ACC112 (cell line): ENCODE results near the gene SPRR1A.

Source experiments
- H2AFZ ChIP-seq: fragments of 200-600 bp; sonication (generic); one replicate; pipeline ENCODE4 v1.6.0; 2017; ENCODE audit warnings: antibody characterized with exemption, low read length; ENCODE audit not compliant: unreplicated experiment
- H3K27ac ChIP-seq: fragments of 200-600 bp; sonication (generic); 2 replicates; pipeline ENCODE4 v1.5.1; 2014; ENCODE audit warnings: low read depth, mild to moderate bottlenecking, antibody characterized with exemption, low read length, moderate library complexity
- H3K27me3 ChIP-seq: fragments of 200-600 bp; sonication (generic); 2 replicates; pipeline ENCODE4 v1.6.1; 2014; ENCODE audit warnings: mild to moderate bottlenecking, antibody characterized with exemption, low read length, moderate library complexity, mixed read lengths; ENCODE audit not compliant: insufficient read depth
- H3K36me3 ChIP-seq: fragments of 200-600 bp; sonication (generic); 2 replicates; pipeline ENCODE4 v1.6.1; 2016; ENCODE audit warnings: mild to moderate bottlenecking, antibody characterized with exemption, low read length, moderate library complexity, mixed read lengths; ENCODE audit not compliant: insufficient read depth
- H3K4me1 ChIP-seq: fragments of 200-600 bp; sonication (generic); one replicate; pipeline ENCODE4 v1.6.1; 2016; ENCODE audit warnings: low read length, mixed read lengths; ENCODE audit not compliant: insufficient read depth, unreplicated experiment, control insufficient read depth
- H3K4me3 ChIP-seq: fragments of 200-600 bp; sonication (generic); 2 replicates; pipeline ENCODE4 v1.5.1; 2014; ENCODE audit warnings: mild to moderate bottlenecking, low read depth, low read length
- H3K79me2 ChIP-seq: fragments of 200-600 bp; sonication (generic); one replicate; pipeline ENCODE4 v1.6.0; 2016; ENCODE audit warnings: low read length; ENCODE audit not compliant: control insufficient read depth, unreplicated experiment, insufficient read depth

Gene SPRR1A

GRCh38 chr1:152959801-152960451 is 24.0 kb upstream of the SPRR1A start:
- Histone ChIP-seq H3K27me3 (no peaks in the 10 kb centered on the region), H3K27ac (no peak overlapping the region), H3K79me2 (no peaks in the 10 kb centered on the region), H3K4me1 (no peaks in the 10 kb centered on the region), H3K36me3 (no peaks in the 10 kb centered on the region), H2AFZ (no peak overlapping the region), H3K4me3 (no peak overlapping the region)

GRCh38 chr1:152960452-152961044 is 23.3 kb upstream of the SPRR1A start:
- Histone ChIP-seq H3K4me1 (no peaks in the 10 kb centered on the region), H3K27me3 (no peaks in the 10 kb centered on the region), H3K79me2 (no peaks in the 10 kb centered on the region), H3K36me3 (no peaks in the 10 kb centered on the region), H2AFZ (no peak overlapping the region), H3K4me3 (no peak overlapping the region), H3K27ac (no peak overlapping the region)

DNA sequence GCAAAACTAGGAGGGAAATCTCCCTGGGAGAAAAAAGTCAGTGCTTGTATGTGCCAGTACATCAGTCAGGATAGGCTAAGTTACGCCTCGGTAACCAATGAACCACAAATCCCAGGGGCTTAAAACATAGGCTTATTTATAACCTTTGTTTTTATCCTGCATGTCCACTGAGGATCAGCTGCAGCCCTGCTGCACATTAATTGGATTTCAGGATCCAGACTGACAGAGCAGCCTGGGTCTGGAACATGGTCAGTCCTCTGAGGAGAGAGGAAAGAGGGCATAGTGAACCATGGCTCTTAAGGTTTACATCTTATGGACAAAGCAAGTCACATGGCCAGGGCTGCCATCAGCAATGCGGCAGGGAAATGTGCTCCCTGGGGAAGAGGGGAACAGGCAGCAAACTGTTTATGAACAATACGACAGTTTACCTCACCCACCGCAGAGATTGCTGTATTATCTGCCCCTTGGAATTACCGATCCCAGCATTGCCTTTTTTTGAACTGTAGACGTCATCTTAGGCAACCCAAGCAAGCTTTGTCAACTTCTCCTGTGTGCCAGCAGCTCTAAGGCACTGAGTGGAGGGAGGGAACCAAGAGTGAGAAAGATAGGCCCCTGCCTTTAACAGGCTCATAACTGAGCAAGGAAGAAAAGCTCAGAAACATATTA is 22.5 kb upstream of the SPRR1A start:
- no peaks in the 10 kb centered on the region for H3K4me1 ChIP-seq
- no peaks in the 10 kb centered on the region for H3K27me3 ChIP-seq
- no peak overlapping the region for H3K4me3 ChIP-seq
- H2AFZ ChIP-seq: no peak overlapping the region
- H3K36me3 ChIP-seq: no peaks in the 10 kb centered on the region
- no peak overlapping the region for H3K27ac ChIP-seq
- H3K79me2 ChIP-seq: no peaks in the 10 kb centered on the region

DNA sequence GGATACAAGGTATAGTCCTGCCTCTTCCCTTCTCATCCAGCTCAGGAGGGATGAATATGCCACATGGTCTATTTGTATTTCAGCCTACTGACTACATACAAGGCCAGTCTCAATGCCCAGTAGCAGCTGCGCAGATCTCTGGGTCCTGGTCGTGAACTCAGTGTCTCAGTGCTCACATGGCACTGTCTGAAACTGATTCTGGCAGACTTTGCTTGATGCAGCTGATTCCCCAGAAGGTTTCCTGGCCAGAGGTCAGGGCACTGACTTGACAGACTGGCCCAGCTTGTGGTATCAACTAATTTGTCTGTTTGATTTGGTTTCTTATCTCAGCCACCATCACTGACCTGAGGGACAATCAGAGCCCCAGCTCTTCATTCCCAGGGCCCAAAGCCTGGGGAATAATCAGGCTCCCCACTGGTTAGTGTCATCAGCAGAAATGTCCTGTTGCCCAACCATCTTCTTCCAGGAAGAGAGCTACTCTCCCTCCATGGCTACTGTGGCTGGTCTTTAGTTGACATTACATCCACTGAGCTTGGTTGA is 20.9 kb upstream of the SPRR1A start:
- H3K36me3 ChIP-seq: no peaks in the 10 kb centered on the region
- no peaks in the 10 kb centered on the region for H3K79me2 ChIP-seq
- H2AFZ ChIP-seq: no peak overlapping the region
- no peak overlapping the region for H3K4me3 ChIP-seq
- H3K4me1 ChIP-seq: no peaks in the 10 kb centered on the region
- no peaks in the 10 kb centered on the region for H3K27me3 ChIP-seq
- no peak overlapping the region for H3K27ac ChIP-seq

DNA sequence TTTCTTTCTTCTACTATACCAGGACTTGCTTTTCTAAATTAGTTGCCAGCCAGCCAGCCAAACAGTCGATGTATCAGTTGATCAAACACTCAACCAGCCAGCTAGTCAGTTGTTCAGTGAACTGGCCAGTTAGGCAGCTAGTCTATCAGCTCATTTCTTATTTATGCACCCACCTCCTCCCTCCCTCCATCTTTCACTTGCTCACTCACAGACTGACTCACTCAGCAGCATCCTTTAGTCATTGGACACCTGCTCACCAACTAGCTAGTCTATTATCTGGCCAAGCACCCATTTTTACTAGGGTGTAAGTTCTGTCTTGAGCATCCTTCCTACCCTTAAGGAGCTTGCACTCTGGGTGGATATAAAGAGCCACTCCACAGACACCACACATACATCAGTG is 19.3 kb upstream of the SPRR1A start:
- H3K4me1 ChIP-seq: no peaks in the 10 kb centered on the region
- no peak overlapping the region for H2AFZ ChIP-seq
- H3K36me3 ChIP-seq: no peaks in the 10 kb centered on the region
- no peaks in the 10 kb centered on the region for H3K27me3 ChIP-seq
- no peak overlapping the region for H3K27ac ChIP-seq
- no peaks in the 10 kb centered on the region for H3K79me2 ChIP-seq
- no peak overlapping the region for H3K4me3 ChIP-seq

DNA sequence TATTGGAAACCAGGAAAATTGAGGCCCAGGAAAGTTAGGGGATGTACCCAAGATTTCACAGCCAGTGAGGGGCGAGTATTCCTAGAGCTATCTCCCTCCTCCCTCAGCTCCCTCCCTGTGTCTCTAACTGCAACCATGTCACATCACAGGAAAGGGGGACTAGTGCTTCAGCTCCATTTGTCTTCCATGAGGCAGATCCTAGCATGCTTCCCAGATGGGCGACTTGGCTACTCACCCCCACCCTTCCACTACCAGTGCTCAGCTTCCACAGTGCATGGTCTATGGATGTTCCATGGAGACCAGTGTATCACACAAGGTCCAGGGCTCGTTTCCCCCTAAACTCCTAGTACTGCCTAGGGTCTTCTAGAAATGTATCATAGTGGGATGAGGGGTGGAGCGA is 18.0 kb upstream of the SPRR1A start:
- no peaks in the 10 kb centered on the region for H3K36me3 ChIP-seq
- no peaks in the 10 kb centered on the region for H3K4me1 ChIP-seq
- no peak overlapping the region for H3K27ac ChIP-seq
- no peak overlapping the region for H3K4me3 ChIP-seq
- H2AFZ ChIP-seq: no peak overlapping the region
- H3K27me3 ChIP-seq: no peaks in the 10 kb centered on the region
- no peaks in the 10 kb centered on the region for H3K79me2 ChIP-seq

DNA sequence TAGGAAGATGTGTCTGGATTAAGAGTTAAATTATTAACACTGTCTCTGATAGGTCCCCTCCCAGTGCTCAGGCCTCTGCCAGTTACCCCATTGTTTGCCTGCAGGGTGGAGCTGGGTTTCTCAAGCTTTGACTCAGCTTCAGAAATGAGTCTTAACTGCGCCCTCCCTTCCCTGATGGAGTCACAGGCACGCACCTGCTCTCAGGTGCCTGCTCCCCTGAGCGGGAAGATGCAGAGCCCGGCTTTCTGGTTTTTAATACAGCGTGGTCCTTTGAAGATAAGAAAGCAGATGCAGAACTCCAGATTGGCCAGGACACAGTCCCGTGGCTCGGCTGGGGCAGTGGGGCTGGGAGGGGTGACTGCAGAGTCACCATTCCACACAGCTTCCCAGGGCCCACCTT is 16.7 kb upstream of the SPRR1A start:
- no peak overlapping the region for H3K4me3 ChIP-seq
- no peak overlapping the region for H2AFZ ChIP-seq
- no peak overlapping the region for H3K27ac ChIP-seq
- no peaks in the 10 kb centered on the region for H3K4me1 ChIP-seq
- H3K79me2 ChIP-seq: no peaks in the 10 kb centered on the region
- no peaks in the 10 kb centered on the region for H3K27me3 ChIP-seq
- no peaks in the 10 kb centered on the region for H3K36me3 ChIP-seq

DNA sequence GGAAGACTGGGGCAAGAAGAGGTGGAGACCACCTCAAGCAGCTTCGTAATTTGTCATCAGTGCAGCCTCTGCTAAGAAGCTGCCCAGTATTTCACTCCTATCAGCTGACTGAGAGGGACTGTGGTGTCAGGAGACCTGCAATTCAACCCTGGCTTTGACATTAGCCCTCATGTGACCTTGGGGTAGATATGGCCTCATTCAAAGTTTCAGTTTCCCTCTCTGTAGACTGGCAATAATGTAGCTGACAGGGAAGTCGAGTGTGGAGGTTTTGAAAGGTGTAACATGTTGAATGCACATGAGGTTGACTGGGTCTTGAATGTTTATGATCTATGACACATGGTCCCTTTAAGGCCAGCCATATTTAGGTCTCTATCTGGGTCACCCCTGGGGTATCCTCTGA is 15.6 kb upstream of the SPRR1A start:
- Histone ChIP-seq H3K79me2 (no peaks in the 10 kb centered on the region), H3K27me3 (no peaks in the 10 kb centered on the region), H3K27ac (no peak overlapping the region), H3K36me3 (no peaks in the 10 kb centered on the region), H2AFZ (no peak overlapping the region), H3K4me1 (no peaks in the 10 kb centered on the region), H3K4me3 (no peak overlapping the region)

- Histone ChIP-seq H3K79me2 (no peaks in the 10 kb centered on the region), H3K4me1 (no peaks in the 10 kb centered on the region), H3K27me3 (no peaks in the 10 kb centered on the region), H3K36me3 (no peaks in the 10 kb centered on the region), H3K4me3 (no peak overlapping the region), H2AFZ (no peak overlapping the region), H3K27ac (no peak overlapping the region)
Observed at GRCh38 chr1:152969036-152969435, 14.8 kb upstream of the SPRR1A start.

DNA sequence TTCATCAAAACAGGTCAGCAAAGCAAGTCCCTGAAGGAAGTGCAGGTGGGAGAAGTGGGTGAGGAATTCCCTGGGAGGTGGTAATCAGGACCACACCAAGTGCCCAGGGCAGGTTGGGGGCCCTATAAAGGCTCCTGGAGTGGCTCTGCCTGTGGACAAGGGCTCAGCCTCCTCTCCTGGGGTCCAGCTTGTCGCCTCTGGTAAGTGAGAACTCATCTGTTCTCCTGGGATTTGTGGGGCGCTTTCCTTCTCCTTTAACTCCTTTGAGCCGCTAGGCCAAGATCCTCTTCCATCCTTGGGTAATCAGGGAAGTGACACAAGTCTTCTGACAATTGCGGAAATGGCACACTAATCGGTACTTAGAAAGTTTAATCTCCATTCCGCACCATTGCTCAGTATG is 13.4 kb upstream of the SPRR1A start, which contains the start of gene SPRR4:
Gene SPRR4, plus strand, starts transcription at position 154 of the 400 bp plus-strand sequence. CDS start 1,243 bp downstream, outside the sequence.
- no peaks in the 10 kb centered on the region for H3K36me3 ChIP-seq
- no peaks in the 10 kb centered on the region for H3K27me3 ChIP-seq
- H3K4me1 ChIP-seq: no peaks in the 10 kb centered on the region
- no peaks in the 10 kb centered on the region for H3K79me2 ChIP-seq
- H3K4me3 ChIP-seq: no peak within 1 kb of the TSS
- no peak within 1 kb of the TSS for H2AFZ ChIP-seq
- no peak within 1 kb of the TSS for H3K27ac ChIP-seq
